ENCODE results near the gene ZNF853.

GRCh38 chr7:6639032-6639431, 23.6 kb downstream of the ZNF853 start:
- no peak for TF ChIP-seq GATA3 (IDR thresholded peaks at IDR 0.05; ENCODE audit: low read depth, low read length)
- TF ChIP-seq GATA2 (IDR thresholded peaks at IDR 0.05; ENCODE audit: low read depth, low read length): no peak
